Vagina (tissue), 2 donors: Measurements from ENCODE around the gene ARPC4. TPM values are rescaled to one million over a fixed set of nuclear protein-coding genes. Genes with fewer than 3 reads are reported as not detected.
A peak's percentile ranks its signal among the peaks of the same experiment; 100 is the strongest.

Experiments used
- DNase-seq, 2 donors: peaks; one replicate each; pipeline ENCODE4 v3.0.0-alpha.2; 2017; ENCODE audit errors: extremely low spot score in 2 of 2
- H3K27ac ChIP-seq: fragments of 200-600 bp; sonication (generic); one replicate; pipeline ENCODE4 v1.5.1; 2019
- H3K27me3 ChIP-seq: fragments of 200-600 bp; sonication (generic); one replicate; pipeline ENCODE4 v1.5.1; 2019
- H3K36me3 ChIP-seq, 2 donors: fragments of 200-600 bp; sonication (generic); one replicate each; pipeline ENCODE4 v1.5.1; 2017 to 2019
- H3K4me1 ChIP-seq: fragments of 200-600 bp; sonication (generic); one replicate; pipeline ENCODE4 v1.5.1; 2019
- H3K4me3 ChIP-seq, 2 donors: fragments of 200-600 bp; sonication (generic); 1 replicate in 1 of 2; 2 replicates in 1 of 2; pipeline ENCODE4 v1.5.1; 2016 to 2019
- H3K9me3 ChIP-seq: fragments of 200-600 bp; sonication (generic); one replicate; pipeline ENCODE4 v1.5.1; 2019
- CTCF ChIP-seq, 3 experiments: fragments of 450-650 bp in 2 of 3; fragments of 200-600 bp in 1 of 3; sonication (generic) in 1 of 3; IDR thresholded peaks; one replicate each; pipeline ENCODE4 v1.5.1; 2017 to 2019; ENCODE audit warnings: antibody characterized with exemption in 3 of 3, mild to moderate bottlenecking in 2 of 3, moderate library complexity in 2 of 3
- POLR2A ChIP-seq, 2 donors: fragments of 450-650 bp; IDR thresholded peaks; one replicate each; pipeline ENCODE4 v1.6.1; 2017; ENCODE audit warnings: antibody characterized with exemption in 2 of 2, mild to moderate bottlenecking in 2 of 2, moderate library complexity in 2 of 2
- POLR2AphosphoS5 ChIP-seq, 2 donors: sonication (generic); formaldehyde crosslinking; IDR thresholded peaks; one replicate each; pipeline ENCODE4 v1.9.0; 2017; ENCODE audit warnings: antibody characterized with exemption in 2 of 2, mild to moderate bottlenecking in 2 of 2, low read depth in 1 of 2; ENCODE audit not compliant: insufficient read depth in 1 of 2
- intact Hi-C: fragments of 100-400 bp; cut with DNase I; formaldehyde crosslinking; loops from one replicate; pipeline ENCODE4 v1.15.1; 2023
- total RNA-seq: library from RNA; depleted of rRNA; stranded (reverse); fragments of >200 nt; gene quantifications from one replicate; pipeline ENCODE4 v1.2.3, GENCODE V29; 2016

The ARPC4 gene
- total RNA-seq, 1 donor from 2014 or later, result 124 TPM

GRCh38 chr3:9761919-9762318 is 31.0 kb upstream of the ARPC4 start:
- Histone ChIP-seq H3K4me1 (no peaks in the 10 kb centered on the region), H3K9me3 (no peaks in the 10 kb centered on the region), H3K27ac (no peak overlapping the region), H3K36me3 (peaks cover 0 to 23% of the 10 kb centered on the region in 2 donors), H3K27me3 (no peaks in the 10 kb centered on the region), H3K4me3 (no peak overlapping the region)
- intact Hi-C loops, result no loop called here
- no peak for DNase-seq
- TF ChIP-seq POLR2AphosphoS5 (IDR thresholded peaks at IDR 0.05; ENCODE audit: insufficient read depth in 1 of 2, low read depth in 1 of 2) (no peak), POLR2A (IDR thresholded peaks at IDR 0.05) (no peak), CTCF (IDR thresholded peaks at IDR 0.05) (no peak)

- intact Hi-C loops, result no loop called here
- H3K36me3 ChIP-seq, result peaks cover 0 to 13% of the 10 kb centered on the region in 2 donors
- TF ChIP-seq POLR2A (IDR thresholded peaks at IDR 0.05) (no peak), CTCF (IDR thresholded peaks at IDR 0.05) (no peak), POLR2AphosphoS5 (IDR thresholded peaks at IDR 0.05; ENCODE audit: insufficient read depth in 1 of 2, low read depth in 1 of 2) (no peak)
Measured at GRCh38 chr3:9762871-9763270, 30.0 kb upstream of the ARPC4 start.

GRCh38 chr3:9765865-9766264 is 27.0 kb upstream of the ARPC4 start:
- Histone ChIP-seq H3K4me3 (no peak overlapping the region), H3K4me1 (peaks cover 35% of the 10 kb centered on the region), H3K27me3 (no peaks in the 10 kb centered on the region), H3K27ac (no peak overlapping the region), H3K36me3 (no peaks in the 10 kb centered on the region), H3K9me3 (no peaks in the 10 kb centered on the region)
- DNase-seq, result no peak
- intact Hi-C loops, result no loop called here
- TF ChIP-seq CTCF (IDR thresholded peaks at IDR 0.05) (no peak), POLR2AphosphoS5 (IDR thresholded peaks at IDR 0.05; ENCODE audit: insufficient read depth in 1 of 2, low read depth in 1 of 2) (no peak), POLR2A (IDR thresholded peaks at IDR 0.05) (no peak)

More at GRCh38 chr3:9762871-9763270, 30.0 kb upstream of the ARPC4 start:
- Histone ChIP-seq H3K27me3 (no peaks in the 10 kb centered on the region), H3K4me1 (peaks cover 5% of the 10 kb centered on the region), H3K27ac (no peak overlapping the region), H3K9me3 (no peaks in the 10 kb centered on the region), H3K4me3 (no peak overlapping the region)
- no peak for DNase-seq

- peaks cover 38% of the 10 kb centered on the region for H3K4me1 ChIP-seq
- no peaks in the 10 kb centered on the region for H3K36me3 ChIP-seq
- DNase-seq, result no peak
- H3K9me3 ChIP-seq, result no peaks in the 10 kb centered on the region
- no peak overlapping the region for H3K4me3 ChIP-seq
- peak overlapping the region; percentile 96 for H3K27ac ChIP-seq
- H3K27me3 ChIP-seq, result no peaks in the 10 kb centered on the region
- TF ChIP-seq POLR2A (IDR thresholded peaks at IDR 0.05) (no peak), CTCF (IDR thresholded peaks at IDR 0.05) (no peak), POLR2AphosphoS5 (IDR thresholded peaks at IDR 0.05; ENCODE audit: insufficient read depth in 1 of 2, low read depth in 1 of 2) (no peak)
- intact Hi-C loops, result no loop called here
Measured at GRCh38 chr3:9767418-9767817, 25.5 kb upstream of the ARPC4 start.

- H3K4me3 ChIP-seq, result peak overlapping the region in 1 of 2 donors; percentile 74
Measured at GRCh38 chr3:9768141-9768775, 24.6 kb upstream of the ARPC4 start.

More at GRCh38 chr3:9768141-9768775, 24.6 kb upstream of the ARPC4 start:
- peaks cover 38% of the 10 kb centered on the region for H3K4me1 ChIP-seq
- H3K9me3 ChIP-seq, result no peaks in the 10 kb centered on the region
- intact Hi-C loops, result no loop called here
- no peak for TF ChIP-seq CTCF (IDR thresholded peaks at IDR 0.05)
- TF ChIP-seq POLR2A (IDR thresholded peaks at IDR 0.05), result no peak
- no peak for TF ChIP-seq POLR2AphosphoS5 (IDR thresholded peaks at IDR 0.05; ENCODE audit: insufficient read depth in 1 of 2, low read depth in 1 of 2)
- no peaks in the 10 kb centered on the region for H3K27me3 ChIP-seq
- no peaks in the 10 kb centered on the region for H3K36me3 ChIP-seq
- peak overlapping the region; percentile 96 for H3K27ac ChIP-seq
- DNase-seq, result no peak
